PC-9 (cell line): ENCODE data around the gene REV3L. TPM values are rescaled to one million over a fixed set of nuclear protein-coding genes. Genes with fewer than 3 reads are reported as not detected.

ENCODE experiments used
- BruUV-seq: library from RNA; stranded (reverse); fragments of 400-500 nt; replicated peaks from 2 replicates; lab custom pipeline; 2021; lab: Mats Ljungman, UMichigan
- CTCF ChIA-PET: fragments of 300-600 bp; sonication (Branson Sonifier 250); formaldehyde crosslinking; loops from one replicate; lab custom pipeline; 2022; ENCODE audit warnings: antibody characterized with exemption; lab: Charles Lee
- POLR2A ChIA-PET: fragments of 300-600 bp; sonication (Branson Sonifier 250); formaldehyde crosslinking; loops from one replicate; lab custom pipeline; 2022; ENCODE audit warnings: antibody characterized with exemption; ENCODE audit not compliant: unreplicated experiment; lab: Charles Lee
- DNase-seq, 2 experiments: peaks; one replicate each; pipeline versions ENCODE4 v3.0.0 to v3.0.0-alpha.2; 2015 to 2022; ENCODE audit warnings: mixed read lengths in 1 of 2
- H2AFZ ChIP-seq: fragments of 200-600 bp; sonication (generic); 2 replicates; pipeline ENCODE4 v1.8.1; 2017; ENCODE audit warnings: antibody characterized with exemption
- H3F3A ChIP-seq: fragments of 200-600 bp; sonication (generic); 2 replicates; pipeline ENCODE4 v1.8.1; 2017; ENCODE audit warnings: antibody characterized with exemption, mild to moderate bottlenecking, low read depth; ENCODE audit not compliant: insufficient read depth
- H3K27ac ChIP-seq: fragments of 200-600 bp; sonication (generic); 2 replicates; pipeline ENCODE4 v1.6.1; 2016; ENCODE audit warnings: mixed run types
- H3K27me3 ChIP-seq: fragments of 200-600 bp; sonication (generic); 2 replicates; pipeline ENCODE4 v1.6.1; 2016; ENCODE audit warnings: low read depth, mixed run types; ENCODE audit not compliant: insufficient read depth
- H3K36me3 ChIP-seq: fragments of 200-600 bp; sonication (generic); 2 replicates; pipeline ENCODE4 v1.6.1; 2016; ENCODE audit warnings: low read depth, mixed run types
- H3K4me1 ChIP-seq: fragments of 200-600 bp; sonication (generic); replicated peaks from 2 replicates; pipeline ENCODE4 v1.6.1; 2016; ENCODE audit warnings: mixed run types; ENCODE audit not compliant: insufficient read depth
- H3K4me2 ChIP-seq: fragments of 200-600 bp; sonication (generic); 2 replicates; pipeline ENCODE4 v1.6.1; 2017; ENCODE audit warnings: mixed run types
- H3K4me3 ChIP-seq: fragments of 200-600 bp; sonication (generic); 2 replicates; pipeline ENCODE4 v1.6.1; 2016; ENCODE audit warnings: mixed run types
- H3K79me2 ChIP-seq: fragments of 200-600 bp; sonication (generic); 2 replicates; pipeline ENCODE4 v1.6.1; 2017; ENCODE audit warnings: low read depth, mixed run types
- H3K9me2 ChIP-seq: fragments of 200-600 bp; sonication (generic); 2 replicates; pipeline ENCODE4 v1.8.1; 2017; ENCODE audit warnings: mild to moderate bottlenecking; ENCODE audit not compliant: insufficient read depth
- H3K9me3 ChIP-seq: fragments of 200-600 bp; sonication (generic); 2 replicates; pipeline ENCODE4 v1.8.1; 2016; ENCODE audit warnings: low read depth; ENCODE audit not compliant: insufficient read depth
- H4K20me1 ChIP-seq: fragments of 200-600 bp; sonication (generic); 2 replicates; pipeline ENCODE4 v1.8.1; 2017; ENCODE audit not compliant: insufficient read depth
- EZH2 ChIP-seq: fragments of 200-600 bp; sonication (generic); IDR thresholded peaks from 2 replicates; pipeline ENCODE4 v1.8.0; 2017; ENCODE audit warnings: antibody characterized with exemption, low read depth
- intact Hi-C: fragments of 100-400 bp; cut with micrococcal nuclease; formaldehyde crosslinking; loops from one replicate; pipeline ENCODE4 v1.10.0; 2022; ENCODE audit not compliant: unreplicated experiment
- total RNA-seq: library from RNA; stranded (reverse); gene quantifications from 2 replicates; pipeline ENCODE4 v1.2.3, GENCODE V29; 2021
- TF ChIP-seq, protein P1 (sequence below): fragments of 200-600 bp; sonication (generic); conservative IDR thresholded peaks from 2 replicates; pipeline ENCODE4 v1.6.1; 2017; ENCODE audit warnings: mixed run types, antibody characterized with exemption, mild to moderate bottlenecking, moderate library complexity

REV3L gene
- total RNA-seq, 1 experiment from 2014 or later, result 22.9 TPM

DNA sequence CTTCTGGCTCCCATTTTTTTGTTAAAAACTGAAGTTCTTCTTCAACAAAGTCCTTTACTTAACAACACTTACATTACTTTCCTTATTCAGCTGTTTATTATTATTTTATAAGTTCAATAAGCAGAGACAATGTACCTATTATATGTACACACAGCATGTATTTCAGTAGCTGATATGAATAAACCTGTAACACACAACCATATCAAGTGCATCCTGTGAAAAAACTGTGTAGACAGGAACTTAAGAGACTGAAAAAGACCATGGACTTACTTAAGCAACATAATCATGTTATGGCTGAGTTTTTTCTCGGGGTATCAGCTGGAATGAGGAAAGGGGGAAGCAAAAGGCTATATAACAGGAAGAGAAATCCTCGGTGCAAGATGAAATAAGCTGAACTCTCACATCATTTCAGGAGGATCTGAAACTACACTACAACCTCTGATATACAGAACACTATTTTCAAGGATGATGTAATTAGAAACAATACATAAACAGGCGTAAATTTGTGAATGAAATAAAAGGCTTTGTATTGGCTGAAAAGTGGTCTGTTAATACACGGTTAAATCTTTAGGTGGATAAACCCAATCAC, 70.9 kb downstream of the REV3L start:
- no peak overlapping the region for H3K4me2 ChIP-seq
- DNase-seq, result no peak
- no peak overlapping the region for H3K27ac ChIP-seq
- ChIA-PET POLR2A (no interaction called here), CTCF (interaction anchor here (0.6 kb wide), 1 partner anchor 1648 kb away, joined by 4 read pairs; no protein-coding TSS in a partner anchor)
- no TSS peak for BruUV-seq
- TF ChIP-seq EZH2, result no peak
- TF ChIP-seq, protein P1, sequence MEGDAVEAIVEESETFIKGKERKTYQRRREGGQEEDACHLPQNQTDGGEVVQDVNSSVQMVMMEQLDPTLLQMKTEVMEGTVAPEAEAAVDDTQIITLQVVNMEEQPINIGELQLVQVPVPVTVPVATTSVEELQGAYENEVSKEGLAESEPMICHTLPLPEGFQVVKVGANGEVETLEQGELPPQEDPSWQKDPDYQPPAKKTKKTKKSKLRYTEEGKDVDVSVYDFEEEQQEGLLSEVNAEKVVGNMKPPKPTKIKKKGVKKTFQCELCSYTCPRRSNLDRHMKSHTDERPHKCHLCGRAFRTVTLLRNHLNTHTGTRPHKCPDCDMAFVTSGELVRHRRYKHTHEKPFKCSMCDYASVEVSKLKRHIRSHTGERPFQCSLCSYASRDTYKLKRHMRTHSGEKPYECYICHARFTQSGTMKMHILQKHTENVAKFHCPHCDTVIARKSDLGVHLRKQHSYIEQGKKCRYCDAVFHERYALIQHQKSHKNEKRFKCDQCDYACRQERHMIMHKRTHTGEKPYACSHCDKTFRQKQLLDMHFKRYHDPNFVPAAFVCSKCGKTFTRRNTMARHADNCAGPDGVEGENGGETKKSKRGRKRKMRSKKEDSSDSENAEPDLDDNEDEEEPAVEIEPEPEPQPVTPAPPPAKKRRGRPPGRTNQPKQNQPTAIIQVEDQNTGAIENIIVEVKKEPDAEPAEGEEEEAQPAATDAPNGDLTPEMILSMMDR, result no peak
- H3K36me3 ChIP-seq, result 0 out of 2 replicates have a peak, but pooled peaks cover 6% of the 10 kb centered on the region
- H3K9me2 ChIP-seq, result no peaks in the 10 kb centered on the region
- H3K27me3 ChIP-seq, result no peaks in the 10 kb centered on the region
- H3K4me1 ChIP-seq, result no peaks in the 10 kb centered on the region
- intact Hi-C loops, result no loop called here
- no peaks in the 10 kb centered on the region for H3F3A ChIP-seq
- H3K4me3 ChIP-seq, result no peak overlapping the region
- no peaks in the 10 kb centered on the region for H4K20me1 ChIP-seq
- 0 out of 2 replicates have a peak, but pooled peaks cover 4% of the 10 kb centered on the region for H3K79me2 ChIP-seq
- no peaks in the 10 kb centered on the region for H3K9me3 ChIP-seq
- H2AFZ ChIP-seq, result no peak overlapping the region

DNA sequence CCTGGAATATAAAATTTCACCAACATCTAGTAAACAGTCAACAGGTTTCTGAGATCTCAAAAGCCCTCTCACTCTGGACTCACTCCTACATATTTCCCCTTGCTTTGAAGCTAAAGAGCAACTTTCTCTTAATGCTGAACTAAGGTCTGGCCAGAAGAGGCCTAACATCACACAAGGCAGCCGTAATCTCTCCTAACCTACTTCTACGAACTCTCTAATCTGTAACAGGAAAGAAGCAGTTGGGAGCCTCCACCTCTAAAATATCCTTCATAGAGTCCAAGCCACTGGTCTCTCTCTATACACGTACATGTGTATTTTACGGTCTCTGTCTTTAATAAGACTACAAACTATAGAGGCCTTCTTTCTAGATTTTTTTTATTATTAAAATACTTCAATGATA, 72.0 kb downstream of the REV3L start:
- H3K4me2 ChIP-seq, result no peak overlapping the region
- ChIA-PET POLR2A (no interaction called here), CTCF (no interaction called here)
- no peaks in the 10 kb centered on the region for H3K79me2 ChIP-seq
- H4K20me1 ChIP-seq, result no peaks in the 10 kb centered on the region
- no peak for DNase-seq
- no peak overlapping the region for H3K27ac ChIP-seq
- H3K4me3 ChIP-seq, result no peak overlapping the region
- no peak for TF ChIP-seq EZH2
- TF ChIP-seq, protein P1, result no peak
- no TSS peak for BruUV-seq
- no peaks in the 10 kb centered on the region for H3K9me2 ChIP-seq
- H2AFZ ChIP-seq, result no peak overlapping the region
- no peaks in the 10 kb centered on the region for H3K27me3 ChIP-seq
- 0 out of 2 replicates have a peak, but pooled peaks cover 6% of the 10 kb centered on the region for H3K36me3 ChIP-seq
- intact Hi-C loops, result no loop called here
- no peaks in the 10 kb centered on the region for H3F3A ChIP-seq
- no peaks in the 10 kb centered on the region for H3K9me3 ChIP-seq
- H3K4me1 ChIP-seq, result no peaks in the 10 kb centered on the region

- Histone ChIP-seq H4K20me1 (no peaks in the 10 kb centered on the region), H3K36me3 (0 out of 2 replicates have a peak, but pooled peaks cover 6% of the 10 kb centered on the region), H3K79me2 (no peaks in the 10 kb centered on the region), H3K27me3 (no peaks in the 10 kb centered on the region), H3K4me2 (no peak overlapping the region), H3K27ac (no peak overlapping the region), H3F3A (no peaks in the 10 kb centered on the region), H3K9me2 (no peaks in the 10 kb centered on the region), H3K4me1 (no peaks in the 10 kb centered on the region), H2AFZ (no peak overlapping the region), H3K9me3 (no peaks in the 10 kb centered on the region), H3K4me3 (no peak overlapping the region)
- TF ChIP-seq, protein P1, result no peak
- no peak for TF ChIP-seq EZH2
- DNase-seq, result no peak
- intact Hi-C loops, result no loop called here
- ChIA-PET CTCF (no interaction called here), POLR2A (no interaction called here)
- no TSS peak for BruUV-seq
Observed at GRCh38 chr6:111410371-111410770, 72.6 kb downstream of the REV3L start.
